Kidney capillary endothelial cell (primary cell): ENCODE data around the gene SPEG.
A peak's percentile ranks its signal among the peaks of the same experiment; 100 is the strongest.

ENCODE experiments used
- DNase-seq: peaks from one replicate; pipeline ENCODE4 v3.0.0-alpha.2; 2018; ENCODE audit warnings: low spot score

The SPEG gene

GRCh38 chr2:219533930-219534661 lies 99.5 kb downstream of the SPEG start:
- no peak for DNase-seq

- DNase-seq = no peak
Observed at GRCh38 chr2:219536425-219536824, 101.8 kb downstream of the SPEG start.

- DNase-seq = no peak
Observed at GRCh38 chr2:219536967-219537366, 102.3 kb downstream of the SPEG start.

GRCh38 chr2:219537657-219538488 lies 103.2 kb downstream of the SPEG start:
- DNase-seq = no peak

- DNase-seq = no peak
Observed at GRCh38 chr2:219538504-219538951, 103.9 kb downstream of the SPEG start.

- DNase-seq = no peak
Observed at GRCh38 chr2:219538956-219539788, 104.5 kb downstream of the SPEG start.

GRCh38 chr2:219539926-219540678 lies 105.5 kb downstream of the SPEG start:
- no peak for DNase-seq

GRCh38 chr2:219540784-219541504 lies 106.3 kb downstream of the SPEG start:
- no peak for DNase-seq

GRCh38 chr2:219541611-219542180 lies 107.1 kb downstream of the SPEG start:
- peak; percentile 52 for DNase-seq

- no peak for DNase-seq
Observed at GRCh38 chr2:219542931-219543595, 108.4 kb downstream of the SPEG start.

- peak; percentile 67 for DNase-seq
Observed at GRCh38 chr2:219543596-219544358, 109.1 kb downstream of the SPEG start, which contains the start of the genes CHPF and TMEM198. CHPF (minus strand) TSS chr2:219543809; CDS start chr2:219543538, 271 bp downstream. TMEM198 (plus strand) TSS chr2:219544028; CDS start chr2:219544728, 700 bp downstream.

- no peak for DNase-seq
Observed at GRCh38 chr2:219544567-219544966, 109.9 kb downstream of the SPEG start.

- no peak for DNase-seq
Observed at GRCh38 chr2:219545295-219545942, 110.8 kb downstream of the SPEG start.

GRCh38 chr2:219545943-219546352 lies 111.3 kb downstream of the SPEG start:
- DNase-seq = no peak

- DNase-seq = no peak
Observed at GRCh38 chr2:219547621-219548020, 113.0 kb downstream of the SPEG start.
